SKM-1 treated with dmso at 0.1 percent for 144 hours (cell line): Measurements from ENCODE around the gene MC1R.
A peak's percentile ranks its signal among the peaks of the same experiment; 100 is the strongest.
"Not testable (repeated sequence)": the region's sequence is repeated elsewhere in the genome, so short reads cannot be mapped to it uniquely, and the experiment has no call there.

Experiments
- DNase-seq: peaks from one replicate; lab custom pipeline; 2025; ENCODE audit not compliant: unreplicated experiment; lab: John Stamatoyannopoulos, UW

MC1R gene

GRCh38 chr16:89958068-89958467, 39.4 kb downstream of the MC1R start:
- DNase-seq: peak; percentile 20

- DNase-seq: no peak
Observed at GRCh38 chr16:89958596-89958995, 39.9 kb downstream of the MC1R start.

GRCh38 chr16:89960966-89961365, 42.3 kb downstream of the MC1R start:
- no peak for DNase-seq

GRCh38 chr16:89961920-89962319, 43.3 kb downstream of the MC1R start:
- no peak for DNase-seq

GRCh38 chr16:89962754-89963498, 44.3 kb downstream of the MC1R start:
- no peak for DNase-seq

GRCh38 chr16:89964201-89964600, 45.5 kb downstream of the MC1R start:
- no peak for DNase-seq

- no peak for DNase-seq
Observed at GRCh38 chr16:89965447-89966225, 47.0 kb downstream of the MC1R start.

- no peak for DNase-seq
Observed at GRCh38 chr16:89966756-89967155, 48.1 kb downstream of the MC1R start.

- peak; percentile 11 for DNase-seq
Observed at GRCh38 chr16:89967436-89967835, 48.8 kb downstream of the MC1R start.

GRCh38 chr16:89968074-89968473, 49.4 kb downstream of the MC1R start:
- DNase-seq: not testable (repeated sequence)

GRCh38 chr16:89969741-89970410, 51.2 kb downstream of the MC1R start:
- DNase-seq: peak; percentile 82
